Motor neuron (in vitro differentiated cells): ENCODE data around the gene VDR. TPM values are rescaled to one million over a fixed set of nuclear protein-coding genes. Genes with fewer than 3 reads are reported as not detected.
A peak's percentile ranks its signal among the peaks of the same experiment; 100 is the strongest.

ENCODE experiments used
- ATAC-seq, 8 experiments: fragments of 200-7000 bp; cut with Tn5 transposase; replicated peaks in 6 of 8; 2 replicates each; pipeline ENCODE4 v1.8.0; 2021; ENCODE audit warnings: mild to moderate bottlenecking in 8 of 8, moderate library complexity in 8 of 8
- H3K27ac ChIP-seq, 2 donors: fragments of 250-450 bp; sonication (Bioruptor Pico); 2 replicates each; pipeline ENCODE4 v1.9.0; 2021; ENCODE audit warnings: antibody characterized with exemption in 2 of 2, mild to moderate bottlenecking in 2 of 2, moderate library complexity in 1 of 2
- H3K4me1 ChIP-seq, 2 donors: fragments of 250-450 bp; sonication (Bioruptor Pico); replicated peaks in 1 of 2; 2 replicates each; pipeline ENCODE4 v1.6.1; 2021; ENCODE audit warnings: antibody characterized with exemption in 2 of 2, mild to moderate bottlenecking in 2 of 2, moderate library complexity in 1 of 2
- H3K4me3 ChIP-seq, 5 donors: fragments of 250-450 bp; sonication (Bioruptor Pico); 2 replicates each; pipeline ENCODE4 v1.9.0; 2021; ENCODE audit warnings: antibody characterized with exemption in 5 of 5, mild to moderate bottlenecking in 5 of 5, moderate library complexity in 4 of 5
- WGBS, 10 experiments: fragments of 450-650 bp; shearing (Covaris generic); methylation state at CpG; one replicate each; pipeline ENCODE4 v1.0.0; 2022; 5-methylcytosine and 5-hydroxymethylcytosine counted together
- in situ Hi-C, 9 experiments: fragments of 400-800 bp; cut with MboI; loops; one replicate each; pipeline ENCODE4 v1.15.0; 2021; ENCODE audit warnings: low sequenced_read_pairs in 9 of 9, low pct_unique_long_range_greater_than_20kb in 2 of 9; ENCODE audit not compliant: unreplicated experiment in 9 of 9
- total RNA-seq, 8 experiments: library from RNA; unstranded; fragments of 300-600 nt; gene quantifications; 2 replicates each; pipeline versions ENCODE4 v1.2.3 to v1.2.4, GENCODE V29; 2022

VDR gene
- total RNA-seq, 8 experiments from 2014 or later = 0.08 to 70.8 (median 0.87) TPM

- Histone ChIP-seq H3K4me1 (peaks cover 14 to 17% of the 10 kb centered on the region in 2 donors), H3K4me3 (no peak overlapping the region), H3K27ac (no peak overlapping the region)
- no peak for ATAC-seq
- in situ Hi-C loops = loop anchor here in 1 of 9 experiments (25.0 kb wide), 1 partner anchor 111 kb away; the partner anchor contains the start of gene RPAP3
- WGBS, 10 experiments = 73 to 100% (median 92%) methylated on average over 1 to 5 of the region's 5 CpGs; no CpG with 5 or more reads in 1 of the 10 experiments
These were observed 81.2 kb downstream of the VDR start for GRCh38 chr12:47823422-47824086.

DNA sequence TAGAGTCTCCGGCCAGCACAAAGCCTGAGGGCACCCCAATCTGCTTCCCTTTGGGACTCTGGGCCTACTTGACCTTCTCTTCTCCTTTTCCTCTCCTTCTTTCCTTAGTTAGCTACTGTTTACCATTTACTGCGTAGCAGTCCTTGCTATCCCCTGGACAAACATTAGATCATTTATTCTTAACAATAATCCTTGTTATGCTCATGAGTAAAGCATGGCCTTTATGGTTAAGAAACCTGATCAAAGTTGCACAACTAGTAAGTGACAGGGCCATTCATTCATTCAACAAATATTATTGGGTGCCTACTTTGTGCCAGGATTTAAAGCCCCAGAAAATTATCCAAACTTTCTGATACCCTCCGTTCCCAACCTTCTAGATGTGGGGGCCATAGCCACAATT, 81.9 kb downstream of the VDR start:
- in situ Hi-C loops = loop anchor here in 1 of 9 experiments (25.0 kb wide), 1 partner anchor 111 kb away; the partner anchor contains the start of gene RPAP3
- no peak for ATAC-seq
- WGBS, 10 experiments = 80 to 100% (median 100%) methylated on average over 1 to 3 of the region's 3 CpGs; no CpG with 5 or more reads in 2 of the 10 experiments
- Histone ChIP-seq H3K4me3 (no peak overlapping the region), H3K27ac (no peak overlapping the region), H3K4me1 (peaks cover 19% of the 10 kb centered on the region in 2 donors)

- WGBS, 10 experiments = 6 to 100% (median 68%) methylated on average over 1 to 2 of the region's 2 CpGs; no CpG with 5 or more reads in 4 of the 10 experiments
- no peak for ATAC-seq
- in situ Hi-C loops = loop anchor here in 1 of 9 experiments (25.0 kb wide), 1 partner anchor 110 kb away; the partner anchor contains the start of gene RPAP3
- H3K4me3 ChIP-seq = no peak overlapping the region
- peaks cover 20 to 22% of the 10 kb centered on the region in 2 donors for H3K4me1 ChIP-seq
- no peak overlapping the region for H3K27ac ChIP-seq
These were observed 82.4 kb downstream of the VDR start for GRCh38 chr12:47822401-47822800.

- H3K27ac ChIP-seq = no peak overlapping the region
- 29 to 100% (median 84%) methylated on average over 1 to 4 of the region's 4 CpGs; no CpG with 5 or more reads in 4 of the 10 experiments for WGBS, 10 experiments
- no peak for ATAC-seq
These were observed 83.5 kb downstream of the VDR start for GRCh38 chr12:47821346-47821706.

GRCh38 chr12:47820631-47821345, 84.0 kb downstream of the VDR start:
- in situ Hi-C loops = loop anchor here in 1 of 9 experiments (25.0 kb wide), 1 partner anchor 108 kb away; the partner anchor contains the start of gene RPAP3
- 5 to 80% (median 30%) methylated on average over 1 to 9 of the region's 17 CpGs; no CpG with 5 or more reads in 1 of the 10 experiments for WGBS, 10 experiments
- peaks cover 28 to 34% of the 10 kb centered on the region in 2 donors for H3K4me1 ChIP-seq
- ATAC-seq = peak; percentile 25 to 43 (median 40)
- H3K4me3 ChIP-seq = peak overlapping the region; percentile 52 to 95 (median 91)
- peak overlapping the region in 1 of 2 donors; percentile 23 for H3K27ac ChIP-seq

More at GRCh38 chr12:47821346-47821706, 83.5 kb downstream of the VDR start:
- in situ Hi-C loops = loop anchor here in 1 of 9 experiments (25.0 kb wide), 1 partner anchor 109 kb away; the partner anchor contains the start of gene RPAP3
- Histone ChIP-seq H3K4me1 (peaks cover 28 to 33% of the 10 kb centered on the region in 2 donors), H3K4me3 (peak overlapping the region in 1 of 5 donors; percentile 84)

DNA sequence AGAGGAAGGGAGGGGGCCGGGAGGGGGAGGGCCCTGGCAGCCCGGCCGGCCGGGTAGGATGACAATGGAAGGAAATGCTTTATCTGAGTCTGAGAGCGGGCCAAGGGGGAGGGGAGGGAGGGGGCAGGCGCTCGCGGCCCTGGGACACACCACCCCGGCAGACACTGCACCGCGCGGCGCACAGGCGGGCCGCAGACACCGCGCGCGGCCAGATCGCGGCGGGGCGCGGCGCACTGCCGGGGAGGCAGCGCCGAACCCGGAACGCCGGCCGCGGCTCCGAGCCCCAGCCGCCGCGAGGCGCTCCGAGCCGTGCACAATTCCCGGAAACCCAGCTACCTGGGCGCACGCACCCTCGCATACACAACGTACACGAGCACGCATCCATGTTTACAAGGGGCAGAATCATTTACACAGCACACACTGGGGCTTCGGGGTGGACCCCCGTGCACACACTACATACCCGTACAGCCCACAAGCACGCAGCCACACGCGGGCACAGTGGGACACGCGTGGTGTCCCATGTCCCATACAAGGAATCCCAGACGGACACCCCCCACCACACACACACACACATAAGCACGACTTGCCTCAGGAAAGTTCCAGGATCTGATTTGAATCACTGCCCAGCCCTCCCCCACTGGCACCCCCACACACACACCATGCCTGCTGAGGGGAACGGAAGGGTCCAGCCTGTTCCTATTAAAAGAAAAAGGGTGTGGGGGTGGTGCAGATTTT, 84.7 kb downstream of the VDR start, which contains the start of gene HDAC7:
HDAC7 (minus strand) TSS at position 8 of the 735 bp plus-strand sequence. CDS start 118 bp downstream, outside the sequence.
- peaks cover 28 to 34% of the 10 kb centered on the region in 2 donors for H3K4me1 ChIP-seq
- in situ Hi-C loops = loop anchor here in 1 of 9 experiments (25.0 kb wide), 1 partner anchor 108 kb away; the partner anchor contains the start of gene RPAP3
- WGBS, 10 experiments = 0% methylated on average over 3 to 7 of the region's 58 CpGs; no CpG with 5 or more reads in 7 of the 10 experiments

GRCh38 chr12:47819138-47819895, 85.5 kb downstream of the VDR start:
- Histone ChIP-seq H3K4me3 (peak overlapping the region; percentile 52 to 95 (median 91)), H3K4me1 (peaks cover 28 to 34% of the 10 kb centered on the region in 2 donors), H3K27ac (peak overlapping the region; percentile 69 to 76)
- peak; percentile 9 to 62 (median 54) for ATAC-seq
- in situ Hi-C loops = loop anchor here in 1 of 9 experiments (25.0 kb wide), 1 partner anchor 107 kb away; the partner anchor contains the start of gene RPAP3
- no CpG with 5 or more reads among the region's 77 CpGs for WGBS, 10 experiments

More for the DNA sequence above, 84.7 kb downstream of the VDR start, which contains the start of gene HDAC7:
- Histone ChIP-seq H3K4me3 (peak within 1 kb of the TSS; percentile 52 to 95 (median 91)), H3K27ac (peak within 1 kb of the TSS; percentile 69 to 76)
- ATAC-seq = peak; percentile 41 to 81 (median 74)

- peak in 7 of 8 experiments; percentile 2 to 11 (median 2) for ATAC-seq
- WGBS, 10 experiments = 10 to 90% (median 35%) methylated on average over 1 to 6 of the region's 23 CpGs; no CpG with 5 or more reads in 4 of the 10 experiments
- in situ Hi-C loops = loop anchor here in 1 of 9 experiments (25.0 kb wide), 1 partner anchor 106 kb away; the partner anchor contains the start of gene RPAP3
- peak overlapping the region; percentile 52 to 95 (median 91) for H3K4me3 ChIP-seq
- peaks cover 29 to 34% of the 10 kb centered on the region in 2 donors for H3K4me1 ChIP-seq
- H3K27ac ChIP-seq = peak overlapping the region; percentile 69 to 76
These were observed 86.2 kb downstream of the VDR start for GRCh38 chr12:47818467-47819137.

- Histone ChIP-seq H3K27ac (no peak overlapping the region), H3K4me1 (peaks cover 34 to 39% of the 10 kb centered on the region in 2 donors), H3K4me3 (no peak overlapping the region)
- in situ Hi-C loops = loop anchor here in 1 of 9 experiments (25.0 kb wide), 1 partner anchor 106 kb away; the partner anchor contains the start of gene RPAP3
- ATAC-seq = no peak
- WGBS, 10 experiments = 40 to 80% methylated on average over 1 of the region's 3 CpGs; no CpG with 5 or more reads in 8 of the 10 experiments
These were observed 86.8 kb downstream of the VDR start for GRCh38 chr12:47818007-47818376.

- Histone ChIP-seq H3K4me3 (no peak overlapping the region), H3K27ac (peak overlapping the region; percentile 27 to 33), H3K4me1 (peaks cover 38 to 43% of the 10 kb centered on the region in 2 donors)
- 0 to 40% (median 31%) methylated on average over 1 to 5 of the region's 7 CpGs; no CpG with 5 or more reads in 5 of the 10 experiments for WGBS, 10 experiments
- no peak for ATAC-seq
- in situ Hi-C loops = loop anchor here in 1 of 9 experiments (25.0 kb wide), 1 partner anchor 105 kb away; the partner anchor contains the start of gene RPAP3
These were observed 87.4 kb downstream of the VDR start for GRCh38 chr12:47817272-47818006.
